H9 (cell line): ENCODE measurements around the gene DIAPH3. TPM values are rescaled to one million over a fixed set of nuclear protein-coding genes. Genes with fewer than 3 reads are reported as not detected.
A peak's percentile ranks its signal among the peaks of the same experiment; 100 is the strongest.

Experiments
- DNase-seq: peaks from one replicate; pipeline ENCODE4 v3.0.0-alpha.2; 2017
- H2AFZ ChIP-seq: one replicate; pipeline ENCODE4 v1.6.1; 2013; ENCODE audit warnings: mild to moderate bottlenecking, low read length, control low read depth, moderate library complexity
- H2AK5ac ChIP-seq: 2 replicates; pipeline ENCODE4 v1.6.1; 2013; ENCODE audit warnings: low read length, control low read depth, mixed read lengths; ENCODE audit not compliant: insufficient read length
- H2BK120ac ChIP-seq: one replicate; pipeline ENCODE4 v1.6.1; 2013; ENCODE audit warnings: low read depth, mild to moderate bottlenecking, low read length, control low read depth, inconsistent platforms; ENCODE audit not compliant: poor library complexity, severe bottlenecking
- H2BK12ac ChIP-seq: 2 replicates; pipeline ENCODE4 v1.6.1; 2013; ENCODE audit warnings: low read length, control low read depth, mixed read lengths, low read depth; ENCODE audit not compliant: insufficient read length
- H2BK15ac ChIP-seq: 2 replicates; pipeline ENCODE4 v1.6.1; 2013; ENCODE audit warnings: low read depth, low read length, control low read depth
- H2BK20ac ChIP-seq: one replicate; pipeline ENCODE4 v1.6.1; 2013; ENCODE audit warnings: low read depth, mild to moderate bottlenecking, low read length, control low read depth, inconsistent platforms; ENCODE audit not compliant: poor library complexity, severe bottlenecking
- H2BK5ac ChIP-seq: 2 replicates; pipeline ENCODE4 v1.6.1; 2013; ENCODE audit warnings: low read length, control low read depth, mixed read lengths; ENCODE audit not compliant: insufficient read length
- H3K14ac ChIP-seq: 2 replicates; pipeline ENCODE4 v1.6.1; 2013; ENCODE audit warnings: low read length, control low read depth; ENCODE audit not compliant: insufficient read depth
- H3K18ac ChIP-seq: 2 replicates; pipeline ENCODE4 v1.6.1; 2013; ENCODE audit warnings: low read depth, mild to moderate bottlenecking, mixed read lengths, low read length, control low read depth; ENCODE audit not compliant: insufficient read length
- H3K23ac ChIP-seq: 2 replicates; pipeline ENCODE4 v1.6.1; 2013; ENCODE audit warnings: low read length, control low read depth, mixed read lengths, low read depth; ENCODE audit not compliant: insufficient read length
- H3K23me2 ChIP-seq: 2 replicates; pipeline ENCODE4 v1.6.1; 2013; ENCODE audit warnings: low read depth, mild to moderate bottlenecking, mixed read lengths, low read length, control low read depth; ENCODE audit not compliant: insufficient read length, poor library complexity, severe bottlenecking
- H3K27ac ChIP-seq: 2 replicates; pipeline ENCODE4 v1.5.1; 2013; ENCODE audit warnings: low read length, control low read depth, mixed read lengths, low read depth; ENCODE audit not compliant: insufficient read length
- H3K27me3 ChIP-seq: 2 replicates; pipeline ENCODE4 v1.6.1; 2013; ENCODE audit warnings: low read length, control low read depth, inconsistent platforms; ENCODE audit not compliant: insufficient read depth
- H3K4ac ChIP-seq: 2 replicates; pipeline ENCODE4 v1.6.1; 2013; ENCODE audit warnings: low read depth, mild to moderate bottlenecking, control low read depth, inconsistent platforms, low read length, moderate library complexity
- H3K4me1 ChIP-seq: 2 replicates; pipeline ENCODE4 v1.6.1; 2013; ENCODE audit warnings: low read length, control low read depth, inconsistent platforms; ENCODE audit not compliant: insufficient read depth
- H3K4me2 ChIP-seq: 2 replicates; pipeline ENCODE4 v1.6.1; 2013; ENCODE audit warnings: low read length, control low read depth, mixed read lengths; ENCODE audit not compliant: insufficient read length, insufficient read depth
- H3K56ac ChIP-seq: 2 replicates; pipeline ENCODE4 v1.6.1; 2013; ENCODE audit warnings: low read depth, mild to moderate bottlenecking, mixed read lengths, low read length, control low read depth; ENCODE audit not compliant: insufficient read length
- H3K79me1 ChIP-seq: 2 replicates; pipeline ENCODE4 v1.6.1; 2013; ENCODE audit warnings: low read depth, mild to moderate bottlenecking, moderate library complexity, low read length, control low read depth, inconsistent platforms; ENCODE audit not compliant: insufficient read depth, poor library complexity, severe bottlenecking
- H3K79me2 ChIP-seq: 2 replicates; pipeline ENCODE4 v1.6.1; 2013; ENCODE audit warnings: low read length, control low read depth, inconsistent platforms; ENCODE audit not compliant: insufficient read depth
- H3K9ac ChIP-seq: 2 replicates; pipeline ENCODE4 v1.6.1; 2013; ENCODE audit warnings: low read length, control low read depth, mixed read lengths; ENCODE audit not compliant: insufficient read length; ENCODE audit errors: extremely low read depth
- H3K9me3 ChIP-seq: one replicate; pipeline ENCODE4 v1.6.1; 2013; ENCODE audit warnings: low read depth, low read length, inconsistent platforms; ENCODE audit not compliant: control insufficient read depth
- H3T11ph ChIP-seq: one replicate; pipeline ENCODE4 v1.6.1; 2013; ENCODE audit warnings: mild to moderate bottlenecking, low read length, control low read depth, inconsistent platforms
- H4K20me1 ChIP-seq: one replicate; pipeline ENCODE4 v1.6.1; 2013; ENCODE audit not compliant: control insufficient read depth, insufficient read length, insufficient read depth
- H4K5ac ChIP-seq: 2 replicates; pipeline ENCODE4 v1.6.1; 2013; ENCODE audit warnings: low read depth, mild to moderate bottlenecking, mixed read lengths, low read length, control low read depth; ENCODE audit not compliant: insufficient read length
- H4K8ac ChIP-seq: replicated peaks from 2 replicates; pipeline ENCODE4 v1.6.1; 2013; ENCODE audit warnings: low read length, control low read depth, mixed read lengths, low read depth; ENCODE audit not compliant: insufficient read length
- H4K91ac ChIP-seq: 2 replicates; pipeline ENCODE4 v1.6.1; 2013; ENCODE audit warnings: low read depth, mild to moderate bottlenecking, moderate library complexity, mixed read lengths, low read length, control low read depth; ENCODE audit not compliant: insufficient read length
- H3K27ac Mint-ChIP-seq, 3 experiments: 2 replicates in 2 of 3; 3 replicates in 1 of 3; pipeline ENCODE4 v1.8.0; 2020 to 2021; ENCODE audit warnings: mixed read lengths in 3 of 3, mild to moderate bottlenecking in 1 of 3, moderate library complexity in 1 of 3
- H3K27me3 Mint-ChIP-seq: 2 replicates; pipeline ENCODE4 v1.8.0; 2021; ENCODE audit warnings: low read depth, mild to moderate bottlenecking, moderate library complexity, mixed read lengths
- H3K36me3 Mint-ChIP-seq, 3 experiments: 2 replicates in 2 of 3; 3 replicates in 1 of 3; pipeline ENCODE4 v1.8.0; 2020 to 2021; ENCODE audit warnings: low read depth in 3 of 3, mixed read lengths in 3 of 3; ENCODE audit not compliant: insufficient read depth in 1 of 3
- H3K4me1 Mint-ChIP-seq, 2 experiments: 2 replicates each; pipeline ENCODE4 v1.8.0; 2020; ENCODE audit warnings: mixed read lengths in 2 of 2
- H3K4me3 Mint-ChIP-seq, 2 experiments: 2 replicates in 1 of 2; 3 replicates in 1 of 2; pipeline ENCODE4 v1.8.0; 2020 to 2021; ENCODE audit warnings: mild to moderate bottlenecking in 2 of 2, mixed read lengths in 2 of 2, moderate library complexity in 1 of 2
- H3K9me3 Mint-ChIP-seq, 2 experiments: 2 replicates in 1 of 2; 3 replicates in 1 of 2; pipeline ENCODE4 v1.8.0; 2020; ENCODE audit warnings: mild to moderate bottlenecking in 2 of 2, mixed read lengths in 2 of 2, moderate library complexity in 1 of 2
- WGBS: extraction: QIAGEN DNeasy Blood & Tissue Kit; methylation state at CpG from one replicate; pipeline ENCODE4 v1.1.7; 2013; ENCODE audit warnings: missing lambda C conversion rate, low lambda C conversion rate, mixed read lengths; ENCODE audit not compliant: insufficient read length; ENCODE audit errors: extremely low coverage; 5-methylcytosine and 5-hydroxymethylcytosine counted together
- total RNA-seq: library from RNA; stranded (reverse); gene quantifications from 2 replicates; pipeline ENCODE4 v1.2.1, GENCODE V29; 2021
- TF ChIP-seq, protein P1 (sequence below): fragments of 200-600 bp; sonication (generic); conservative IDR thresholded peaks from 3 replicates; pipeline ENCODE4 v1.8.0; 2021; ENCODE audit warnings: antibody characterized with exemption, mild to moderate bottlenecking

Gene DIAPH3
- total RNA-seq, 1 experiment from 2014 or later = 23.1 TPM

GRCh38 chr13:59679254-59679653 lies 484.5 kb downstream of the DIAPH3 start:
- H3K27me3 Mint-ChIP-seq = no peaks in the 10 kb centered on the region
- no peak overlapping the region for H3K4me3 Mint-ChIP-seq
- Histone ChIP-seq H2BK120ac (no peak overlapping the region), H2BK5ac (no peak overlapping the region), H4K8ac (no peak overlapping the region), H3K4me2 (no peak overlapping the region), H3K23me2 (no peaks in the 10 kb centered on the region), H4K20me1 (no peaks in the 10 kb centered on the region), H3K4ac (no peak overlapping the region), H3K79me1 (no peaks in the 10 kb centered on the region), H4K5ac (no peak overlapping the region), H3K9ac (no peak overlapping the region), H2BK12ac (no peak overlapping the region), H4K91ac (no peak overlapping the region), H2BK20ac (no peak overlapping the region), H3K27me3 (no peaks in the 10 kb centered on the region), H2AFZ (no peak overlapping the region), H3K56ac (no peak overlapping the region), H2BK15ac (no peak overlapping the region), H3K4me1 (no peaks in the 10 kb centered on the region), H3K14ac (no peak overlapping the region), H3K18ac (no peak overlapping the region), H3K23ac (no peak overlapping the region), H3K9me3 (no peaks in the 10 kb centered on the region), H3K27ac (no peak overlapping the region), H3K79me2 (no peaks in the 10 kb centered on the region), H3T11ph (no peak overlapping the region), H2AK5ac (no peak overlapping the region)
- H3K9me3 Mint-ChIP-seq = no peaks in the 10 kb centered on the region
- no CpG with 5 or more reads among the region's 1 CpG for WGBS
- peaks cover 0 to 1% (median 0%) of the 10 kb centered on the region in 3 experiments; a peak in 2 of 7 replicates for H3K36me3 Mint-ChIP-seq
- DNase-seq = no peak
- TF ChIP-seq, protein P1, sequence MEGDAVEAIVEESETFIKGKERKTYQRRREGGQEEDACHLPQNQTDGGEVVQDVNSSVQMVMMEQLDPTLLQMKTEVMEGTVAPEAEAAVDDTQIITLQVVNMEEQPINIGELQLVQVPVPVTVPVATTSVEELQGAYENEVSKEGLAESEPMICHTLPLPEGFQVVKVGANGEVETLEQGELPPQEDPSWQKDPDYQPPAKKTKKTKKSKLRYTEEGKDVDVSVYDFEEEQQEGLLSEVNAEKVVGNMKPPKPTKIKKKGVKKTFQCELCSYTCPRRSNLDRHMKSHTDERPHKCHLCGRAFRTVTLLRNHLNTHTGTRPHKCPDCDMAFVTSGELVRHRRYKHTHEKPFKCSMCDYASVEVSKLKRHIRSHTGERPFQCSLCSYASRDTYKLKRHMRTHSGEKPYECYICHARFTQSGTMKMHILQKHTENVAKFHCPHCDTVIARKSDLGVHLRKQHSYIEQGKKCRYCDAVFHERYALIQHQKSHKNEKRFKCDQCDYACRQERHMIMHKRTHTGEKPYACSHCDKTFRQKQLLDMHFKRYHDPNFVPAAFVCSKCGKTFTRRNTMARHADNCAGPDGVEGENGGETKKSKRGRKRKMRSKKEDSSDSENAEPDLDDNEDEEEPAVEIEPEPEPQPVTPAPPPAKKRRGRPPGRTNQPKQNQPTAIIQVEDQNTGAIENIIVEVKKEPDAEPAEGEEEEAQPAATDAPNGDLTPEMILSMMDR = no peak
- H3K4me1 Mint-ChIP-seq = peaks cover 6 to 13% of the 10 kb centered on the region in 2 experiments
- peak overlapping the region in 2 of 3 experiments; percentile 45 to 69; a peak in 4 of 7 replicates for H3K27ac Mint-ChIP-seq
